G401.6 (cell line): ENCODE data around the gene HYCC2.
"Not testable (repeated sequence)": the region's sequence is repeated elsewhere in the genome, so short reads cannot be mapped to it uniquely, and the experiment has no call there.

Source experiments
- FAIRE-seq: peaks from 2 replicates; lab custom pipeline; 2012; peaks lifted over from hg19 to GRCh38; lab: Jason Lieb, UNC

Gene HYCC2

GRCh38 chr2:201070948-201071478 lies 458 bp downstream of the HYCC2 start:
- FAIRE-seq: no peak

- no peak for FAIRE-seq
Observed at GRCh38 chr2:201064797-201065329, 6.6 kb downstream of the HYCC2 start.

GRCh38 chr2:201063516-201063915 lies 8.0 kb downstream of the HYCC2 start:
- not testable (repeated sequence) for FAIRE-seq

- FAIRE-seq: no peak
Observed at GRCh38 chr2:201059961-201060755, 11.3 kb downstream of the HYCC2 start.

GRCh38 chr2:201058914-201059313 lies 12.6 kb downstream of the HYCC2 start:
- FAIRE-seq: no peak

GRCh38 chr2:201057715-201058248 lies 13.7 kb downstream of the HYCC2 start:
- no peak for FAIRE-seq

- FAIRE-seq: no peak
Observed at GRCh38 chr2:201057087-201057521, 14.4 kb downstream of the HYCC2 start.

GRCh38 chr2:201049455-201049854 lies 22.0 kb downstream of the HYCC2 start:
- FAIRE-seq: no peak

GRCh38 chr2:201046881-201047280 lies 24.6 kb downstream of the HYCC2 start:
- no peak for FAIRE-seq

- FAIRE-seq: not testable (repeated sequence)
Observed at GRCh38 chr2:201043050-201043449, 28.4 kb downstream of the HYCC2 start.

- not testable (repeated sequence) for FAIRE-seq
Observed at GRCh38 chr2:201042451-201042850, 29.0 kb downstream of the HYCC2 start.

GRCh38 chr2:201040867-201041628 lies 30.4 kb downstream of the HYCC2 start:
- no peak for FAIRE-seq

- no peak for FAIRE-seq
Observed at GRCh38 chr2:201038855-201039254, 32.6 kb downstream of the HYCC2 start.

GRCh38 chr2:201038361-201038760 lies 33.1 kb downstream of the HYCC2 start:
- not testable (repeated sequence) for FAIRE-seq

- not testable (repeated sequence) for FAIRE-seq
Observed at GRCh38 chr2:201034355-201034754, 37.1 kb downstream of the HYCC2 start.

GRCh38 chr2:201024518-201024917 lies 47.0 kb downstream of the HYCC2 start:
- FAIRE-seq: no peak

GRCh38 chr2:201021914-201022313 lies 49.6 kb downstream of the HYCC2 start:
- FAIRE-seq: no peak
